GM18505 (cell line): Measurements from ENCODE around the gene RNF145.

Experiments
- ATAC-seq: cut with Tn5 transposase; IDR thresholded peaks from one replicate; pipeline ENCODE4 v1.9.1; 2021; ENCODE audit not compliant: unreplicated experiment
- POLR2A ChIP-seq: IDR thresholded peaks from 4 replicates; pipeline ENCODE4 v1.6.1; 2011; ENCODE audit warnings: borderline replicate concordance; ENCODE audit not compliant: insufficient read depth, insufficient read length; ENCODE audit errors: extremely low read depth

Gene RNF145

GRCh38 chr5:159210210-159210661 lies 883 bp upstream of the RNF145 start:
- no peak for ATAC-seq
- TF ChIP-seq POLR2A: no peak

- TF ChIP-seq POLR2A: no peak
- ATAC-seq: peak; percentile 22
Observed at GRCh38 chr5:159208514-159209437, 577 bp downstream of the RNF145 start.

GRCh38 chr5:159207686-159208513 lies 1.5 kb downstream of the RNF145 start:
- peak; percentile 43 for TF ChIP-seq POLR2A
- ATAC-seq: peak; percentile 46

GRCh38 chr5:159207222-159207685 lies 2.1 kb downstream of the RNF145 start:
- ATAC-seq: no peak
- TF ChIP-seq POLR2A: no peak

- ATAC-seq: no peak
Observed at GRCh38 chr5:159206818-159207217, 2.5 kb downstream of the RNF145 start.

GRCh38 chr5:159206368-159206767 lies 3.0 kb downstream of the RNF145 start:
- TF ChIP-seq POLR2A: no peak
- ATAC-seq: no peak

More at GRCh38 chr5:159206818-159207217, 2.5 kb downstream of the RNF145 start:
- no peak for TF ChIP-seq POLR2A

GRCh38 chr5:159203351-159203750 lies 6.0 kb downstream of the RNF145 start:
- no peak for TF ChIP-seq POLR2A
- no peak for ATAC-seq

GRCh38 chr5:159202151-159202550 lies 7.2 kb downstream of the RNF145 start:
- no peak for ATAC-seq
- TF ChIP-seq POLR2A: no peak

- TF ChIP-seq POLR2A: no peak
- ATAC-seq: no peak
Observed at GRCh38 chr5:159199780-159200179, 9.6 kb downstream of the RNF145 start.

GRCh38 chr5:159199225-159199624 lies 10.1 kb downstream of the RNF145 start:
- TF ChIP-seq POLR2A: no peak
- no peak for ATAC-seq

- ATAC-seq: peak; percentile 91
- no peak for TF ChIP-seq POLR2A
Observed at GRCh38 chr5:159198063-159199036, 11.0 kb downstream of the RNF145 start.

GRCh38 chr5:159195775-159196174 lies 13.6 kb downstream of the RNF145 start:
- no peak for TF ChIP-seq POLR2A
- no peak for ATAC-seq
